Loucy (cell line): ENCODE data around the gene ADAMTS20.

Experiments used
- EZH2phosphoT487 ChIP-seq: fragments of 200-600 bp; IDR thresholded peaks from 2 replicates; pipeline ENCODE4 v1.6.1; 2018; ENCODE audit warnings: antibody characterized with exemption, mild to moderate bottlenecking, moderate library complexity, borderline replicate concordance
- TF ChIP-seq, protein P1 (sequence below): fragments of 200-600 bp; sonication (generic); conservative IDR thresholded peaks from 2 replicates; pipeline ENCODE4 v1.5.1; 2014; ENCODE audit warnings: mild to moderate bottlenecking, antibody characterized with exemption, low read length

DNA sequence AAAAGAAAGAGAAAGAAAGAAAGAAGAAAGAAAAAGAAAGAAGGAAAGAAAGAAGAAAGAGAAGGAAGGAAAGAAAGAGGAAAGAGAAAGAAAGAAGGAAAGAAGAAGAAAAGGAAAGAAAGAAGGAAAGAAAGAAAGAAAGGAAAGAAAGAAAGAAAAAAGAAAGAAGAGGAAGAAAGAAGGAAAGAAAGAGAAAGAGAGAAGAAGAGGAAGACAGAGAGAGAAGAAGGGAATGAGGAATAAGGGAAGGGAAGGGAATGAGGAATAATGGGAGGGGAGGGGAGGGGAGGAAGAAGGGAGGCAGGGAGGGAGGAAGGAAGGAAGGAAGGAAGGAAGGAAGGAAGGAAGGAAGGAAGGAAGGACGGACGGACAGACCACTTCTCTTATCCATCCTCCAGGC, 246.9 kb downstream of the ADAMTS20 start:
- TF ChIP-seq, protein P1, sequence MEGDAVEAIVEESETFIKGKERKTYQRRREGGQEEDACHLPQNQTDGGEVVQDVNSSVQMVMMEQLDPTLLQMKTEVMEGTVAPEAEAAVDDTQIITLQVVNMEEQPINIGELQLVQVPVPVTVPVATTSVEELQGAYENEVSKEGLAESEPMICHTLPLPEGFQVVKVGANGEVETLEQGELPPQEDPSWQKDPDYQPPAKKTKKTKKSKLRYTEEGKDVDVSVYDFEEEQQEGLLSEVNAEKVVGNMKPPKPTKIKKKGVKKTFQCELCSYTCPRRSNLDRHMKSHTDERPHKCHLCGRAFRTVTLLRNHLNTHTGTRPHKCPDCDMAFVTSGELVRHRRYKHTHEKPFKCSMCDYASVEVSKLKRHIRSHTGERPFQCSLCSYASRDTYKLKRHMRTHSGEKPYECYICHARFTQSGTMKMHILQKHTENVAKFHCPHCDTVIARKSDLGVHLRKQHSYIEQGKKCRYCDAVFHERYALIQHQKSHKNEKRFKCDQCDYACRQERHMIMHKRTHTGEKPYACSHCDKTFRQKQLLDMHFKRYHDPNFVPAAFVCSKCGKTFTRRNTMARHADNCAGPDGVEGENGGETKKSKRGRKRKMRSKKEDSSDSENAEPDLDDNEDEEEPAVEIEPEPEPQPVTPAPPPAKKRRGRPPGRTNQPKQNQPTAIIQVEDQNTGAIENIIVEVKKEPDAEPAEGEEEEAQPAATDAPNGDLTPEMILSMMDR: no peak
- no peak for TF ChIP-seq EZH2phosphoT487
